PC-3 (cell line): Measurements from ENCODE around the gene ZIC2.

Source experiments
- EZH2 ChIP-seq: fragments of 300-600 bp; sonication (generic); IDR thresholded peaks from one replicate; pipeline ENCODE4 v1.6.1; 2017; ENCODE audit warnings: antibody characterized with exemption, mild to moderate bottlenecking, low read length; ENCODE audit not compliant: unreplicated experiment
- TF ChIP-seq, protein P1 (sequence below): fragments of 300-600 bp; sonication (generic); conservative IDR thresholded peaks from 2 replicates; pipeline ENCODE4 v1.5.1; 2017; ENCODE audit warnings: antibody characterized with exemption, low read depth, mild to moderate bottlenecking, low read length

- TF ChIP-seq EZH2: no peak
- TF ChIP-seq, protein P1, sequence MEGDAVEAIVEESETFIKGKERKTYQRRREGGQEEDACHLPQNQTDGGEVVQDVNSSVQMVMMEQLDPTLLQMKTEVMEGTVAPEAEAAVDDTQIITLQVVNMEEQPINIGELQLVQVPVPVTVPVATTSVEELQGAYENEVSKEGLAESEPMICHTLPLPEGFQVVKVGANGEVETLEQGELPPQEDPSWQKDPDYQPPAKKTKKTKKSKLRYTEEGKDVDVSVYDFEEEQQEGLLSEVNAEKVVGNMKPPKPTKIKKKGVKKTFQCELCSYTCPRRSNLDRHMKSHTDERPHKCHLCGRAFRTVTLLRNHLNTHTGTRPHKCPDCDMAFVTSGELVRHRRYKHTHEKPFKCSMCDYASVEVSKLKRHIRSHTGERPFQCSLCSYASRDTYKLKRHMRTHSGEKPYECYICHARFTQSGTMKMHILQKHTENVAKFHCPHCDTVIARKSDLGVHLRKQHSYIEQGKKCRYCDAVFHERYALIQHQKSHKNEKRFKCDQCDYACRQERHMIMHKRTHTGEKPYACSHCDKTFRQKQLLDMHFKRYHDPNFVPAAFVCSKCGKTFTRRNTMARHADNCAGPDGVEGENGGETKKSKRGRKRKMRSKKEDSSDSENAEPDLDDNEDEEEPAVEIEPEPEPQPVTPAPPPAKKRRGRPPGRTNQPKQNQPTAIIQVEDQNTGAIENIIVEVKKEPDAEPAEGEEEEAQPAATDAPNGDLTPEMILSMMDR: no peak
Measured at GRCh38 chr13:99986741-99987140, 5.2 kb downstream of the ZIC2 start.
